ENCODE results near the gene TMEM120B. TPM values are rescaled to one million over a fixed set of nuclear protein-coding genes. Genes with fewer than 3 reads are reported as not detected.

The TMEM120B gene
- total RNA-seq, 1 experiment from 2014 or later: 6.6 TPM

DNA sequence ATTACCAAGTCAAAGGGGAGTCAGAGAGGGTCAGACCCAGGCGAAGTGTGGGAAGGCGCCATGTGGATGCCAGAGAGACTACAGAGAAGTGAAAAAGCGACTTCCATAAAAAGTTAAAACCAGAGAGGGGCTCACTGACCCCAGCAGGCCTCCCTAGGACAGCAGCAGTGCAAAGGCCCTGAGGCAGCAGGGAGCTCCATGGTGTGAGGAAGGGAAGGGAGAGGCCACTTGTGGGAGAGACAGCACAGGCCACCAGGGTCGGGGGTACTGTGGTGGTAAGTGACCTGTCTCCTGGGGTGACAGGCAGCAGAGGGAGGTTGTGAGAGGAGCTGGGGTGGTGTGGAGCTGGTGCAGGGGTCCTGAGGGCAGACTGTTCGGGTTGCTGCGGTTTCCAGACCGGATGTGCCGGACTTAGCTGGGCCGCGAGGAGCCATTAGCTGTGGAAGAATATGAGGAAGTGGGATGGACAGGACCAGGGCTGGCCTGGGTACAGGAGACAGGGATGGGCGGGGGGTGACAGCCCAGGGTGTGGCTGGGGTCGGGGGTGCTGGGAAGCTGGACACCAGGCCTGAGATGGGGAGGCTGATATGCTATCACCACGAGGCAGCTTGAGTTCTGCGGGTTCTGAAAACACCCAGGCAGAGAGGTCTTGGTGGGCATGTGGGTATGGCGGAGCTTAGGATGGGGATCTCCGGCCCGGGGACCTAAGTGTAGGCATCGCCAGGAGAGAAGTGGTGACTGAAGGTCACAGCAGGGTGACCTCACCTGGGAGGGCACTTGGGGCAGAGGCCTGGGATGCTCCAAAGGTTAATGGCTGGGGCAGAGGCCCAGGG lies 114.0 kb downstream of the TMEM120B start:
- Histone ChIP-seq H3K4me3 (no peak overlapping the region), H3K27me3 (no peaks in the 10 kb centered on the region), H3K9me3 (no peaks in the 10 kb centered on the region), H3K36me3 (peaks cover 46% of the 10 kb centered on the region)
- DNase-seq: no peak

DNA sequence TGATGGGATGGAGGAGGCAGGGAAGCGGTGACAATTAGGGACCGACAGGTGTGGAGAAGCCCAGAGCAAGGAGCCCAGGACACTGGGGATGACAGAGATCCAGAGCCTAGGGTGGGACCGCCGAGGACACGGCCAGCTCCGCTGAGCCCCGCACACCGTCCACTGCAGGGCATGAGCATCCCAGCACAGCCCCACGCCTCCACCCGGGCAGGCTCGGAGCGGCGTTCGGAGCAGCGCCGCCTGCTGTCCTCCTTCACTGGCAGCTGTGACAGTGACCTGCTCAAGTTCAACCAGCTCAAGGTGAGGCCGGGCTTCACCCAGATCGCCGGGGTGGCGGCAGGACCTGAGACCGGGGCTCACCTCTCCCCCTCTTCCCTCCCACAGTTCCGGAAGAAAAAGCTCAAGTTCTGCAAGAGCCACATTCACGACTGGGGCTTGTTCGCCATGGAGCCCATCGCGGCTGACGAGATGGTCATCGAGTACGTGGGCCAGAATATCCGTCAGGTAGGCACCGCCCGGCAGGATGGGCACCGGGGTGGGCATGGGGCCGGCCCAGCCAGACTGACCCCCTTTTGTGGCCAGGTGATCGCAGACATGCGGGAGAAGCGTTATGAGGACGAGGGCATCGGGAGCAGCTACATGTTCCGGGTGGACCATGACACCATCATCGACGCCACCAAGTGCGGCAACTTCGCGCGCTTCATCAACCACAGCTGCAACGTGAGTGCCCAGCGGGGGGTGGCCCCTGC lies 115.0 kb downstream of the TMEM120B start:
- Histone ChIP-seq H3K4me3 (no peak overlapping the region), H3K36me3 (peaks cover 47% of the 10 kb centered on the region), H3K27me3 (no peaks in the 10 kb centered on the region), H3K9me3 (no peaks in the 10 kb centered on the region)
- no peak for DNase-seq

DNA sequence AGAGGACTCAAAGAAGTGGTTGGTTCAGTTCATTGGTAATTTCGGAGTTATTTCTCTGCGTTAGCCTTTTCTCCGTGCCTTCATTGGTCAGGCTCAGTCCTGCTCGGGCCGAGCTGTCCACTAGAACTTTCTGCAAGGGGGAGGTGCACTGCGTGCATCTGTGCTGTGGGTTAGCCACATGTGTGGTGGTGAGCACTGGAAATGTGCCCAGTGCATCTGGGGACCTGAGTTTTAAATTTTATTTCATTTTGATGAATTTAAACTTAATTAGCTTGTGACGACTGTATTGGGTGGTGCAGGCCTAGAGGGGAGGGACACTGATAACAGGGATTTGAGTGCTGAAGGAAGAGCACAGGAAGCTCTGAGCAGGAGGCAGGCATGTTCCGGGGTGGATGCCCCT lies 115.8 kb downstream of the TMEM120B start:
- Histone ChIP-seq H3K36me3 (peaks cover 46% of the 10 kb centered on the region), H3K4me3 (no peak overlapping the region), H3K9me3 (no peaks in the 10 kb centered on the region), H3K27me3 (no peaks in the 10 kb centered on the region)
- no peak for DNase-seq

- no peak for DNase-seq
- Histone ChIP-seq H3K4me3 (no peak overlapping the region), H3K27me3 (no peaks in the 10 kb centered on the region), H3K36me3 (peaks cover 40% of the 10 kb centered on the region), H3K9me3 (no peaks in the 10 kb centered on the region)
Observed at GRCh38 chr12:121828826-121829225, 116.3 kb downstream of the TMEM120B start.

DNA sequence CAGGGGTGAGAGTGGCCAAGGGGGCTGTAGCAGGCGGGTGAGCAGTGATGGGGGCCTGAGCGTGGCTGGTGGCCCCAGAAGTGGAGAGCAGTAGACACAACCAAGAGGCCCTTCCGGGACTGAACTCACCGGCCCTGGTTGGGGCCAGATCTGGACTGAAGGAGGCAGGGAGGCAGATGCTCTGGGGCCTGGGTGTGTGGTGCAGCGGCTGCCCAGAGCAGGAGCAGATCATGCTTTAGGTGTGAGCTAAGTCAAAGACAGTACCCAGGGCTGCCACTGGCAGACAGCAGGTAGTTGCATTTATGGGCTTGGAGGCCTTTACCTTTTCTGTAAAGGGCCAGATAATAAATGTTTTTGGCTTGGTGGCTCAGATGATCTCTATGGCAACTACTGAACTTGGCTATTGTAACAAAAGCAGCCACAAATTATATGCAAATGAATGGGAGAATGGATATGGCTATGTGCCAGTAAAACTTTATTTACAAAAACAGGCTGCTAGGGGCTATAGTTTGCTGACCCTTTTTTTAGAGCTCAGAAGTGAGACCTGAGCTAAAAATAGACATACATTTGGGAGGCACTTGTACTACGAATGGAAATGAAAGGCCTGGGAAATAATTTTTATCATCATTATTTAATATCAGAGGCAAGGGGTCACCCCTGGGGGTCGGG lies 116.8 kb downstream of the TMEM120B start:
- no peaks in the 10 kb centered on the region for H3K9me3 ChIP-seq

DNA sequence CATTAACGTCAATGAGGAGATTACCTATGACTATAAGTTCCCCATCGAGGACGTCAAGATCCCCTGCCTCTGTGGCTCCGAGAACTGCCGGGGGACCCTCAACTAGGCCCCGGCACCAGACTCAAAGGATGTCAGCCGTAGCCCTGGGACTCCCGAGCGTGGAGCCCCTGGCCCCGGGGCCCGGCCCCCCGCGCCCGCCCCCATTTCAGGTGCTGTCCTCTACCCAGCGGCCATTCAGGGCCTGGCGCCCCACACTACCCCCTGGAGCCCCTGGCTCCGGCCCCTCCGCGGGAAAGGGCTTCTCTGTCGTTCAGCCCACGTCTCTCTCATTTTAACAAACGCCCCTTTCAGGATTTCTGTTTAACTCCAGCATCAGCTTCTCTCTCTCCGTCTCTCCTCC lies 117.6 kb downstream of the TMEM120B start:
- Histone ChIP-seq H3K9me3 (no peaks in the 10 kb centered on the region), H3K36me3 (peaks cover 36% of the 10 kb centered on the region), H3K27me3 (no peaks in the 10 kb centered on the region), H3K4me3 (no peak overlapping the region)
- no peak for DNase-seq

More for the DNA sequence above, 116.8 kb downstream of the TMEM120B start:
- Histone ChIP-seq H3K4me3 (no peak overlapping the region), H3K27me3 (no peaks in the 10 kb centered on the region), H3K36me3 (peaks cover 36% of the 10 kb centered on the region)
- no peak for DNase-seq

GRCh38 chr12:121830588-121831265 lies 118.2 kb downstream of the TMEM120B start:
- no peak for DNase-seq
- H3K36me3 ChIP-seq: peaks cover 34% of the 10 kb centered on the region
- H3K4me3 ChIP-seq: no peak overlapping the region
- no peaks in the 10 kb centered on the region for H3K9me3 ChIP-seq
- no peaks in the 10 kb centered on the region for H3K27me3 ChIP-seq

Other genes with a start within 250 kb of the TMEM120B start
- gene KDM2B, start 131.7 kb upstream of the TMEM120B start, total RNA-seq (2014; rRNA removed; shearing (Covaris generic); ENCODE audit: low replicate concordance): 18.1 and 30.1 TPM in 2 replicates
- 5.9 and 15.9 TPM in 2 replicates for gene ORAI1, start 86.2 kb upstream of the TMEM120B start, total RNA-seq (2014; rRNA removed; shearing (Covaris generic); ENCODE audit: low replicate concordance)
- not detected in 2 replicates for gene MORN3, start 43.1 kb upstream of the TMEM120B start, total RNA-seq (2014; rRNA removed; shearing (Covaris generic); ENCODE audit: low replicate concordance)
- 0.20 and 6.3 TPM in 2 replicates for gene RHOF, start 80.9 kb downstream of the TMEM120B start, total RNA-seq (2014; rRNA removed; shearing (Covaris generic); ENCODE audit: low replicate concordance)
- gene SETD1B, start 91.3 kb downstream of the TMEM120B start, total RNA-seq (2014; rRNA removed; shearing (Covaris generic); ENCODE audit: low replicate concordance): 1.0 and 1.1 TPM in 2 replicates
- gene HPD, start 146.1 kb downstream of the TMEM120B start, total RNA-seq (2014; rRNA removed; shearing (Covaris generic); ENCODE audit: low replicate concordance): 0.56 and 3.1 TPM in 2 replicates
- 66.6 and 117 TPM in 2 replicates for gene PSMD9, start 176.0 kb downstream of the TMEM120B start, total RNA-seq (2014; rRNA removed; shearing (Covaris generic); ENCODE audit: low replicate concordance)
- gene CFAP251, start 205.8 kb downstream of the TMEM120B start, total RNA-seq (2014; rRNA removed; shearing (Covaris generic); ENCODE audit: low replicate concordance): 0.74 and 1.7 TPM in 2 replicates

All from MG63 (cell line).